ENCODE measurements around the gene JAG2.

The JAG2 gene

GRCh38 chr14:105178868-105179140 lies 10.2 kb upstream of the JAG2 start:
- Histone ChIP-seq H3K4me1 (ENCODE audit: control insufficient read depth, insufficient read depth, low read length) (peaks cover 24% of the 10 kb centered on the region), H3K4me2 (ENCODE audit: low read length) (no peak overlapping the region), H3K9me3 (replicated peaks; ENCODE audit: low read length) (no peaks in the 10 kb centered on the region), H3K27me3 (ENCODE audit: control insufficient read depth, insufficient read depth, low read length) (peaks cover 34% of the 10 kb centered on the region), H3K9ac (ENCODE audit: low read depth, low read length) (no peak overlapping the region), H3K4me3 (ENCODE audit: low read length) (no peak overlapping the region), H3K36me3 (ENCODE audit: insufficient read depth, low read length) (no peaks in the 10 kb centered on the region)

DNA sequence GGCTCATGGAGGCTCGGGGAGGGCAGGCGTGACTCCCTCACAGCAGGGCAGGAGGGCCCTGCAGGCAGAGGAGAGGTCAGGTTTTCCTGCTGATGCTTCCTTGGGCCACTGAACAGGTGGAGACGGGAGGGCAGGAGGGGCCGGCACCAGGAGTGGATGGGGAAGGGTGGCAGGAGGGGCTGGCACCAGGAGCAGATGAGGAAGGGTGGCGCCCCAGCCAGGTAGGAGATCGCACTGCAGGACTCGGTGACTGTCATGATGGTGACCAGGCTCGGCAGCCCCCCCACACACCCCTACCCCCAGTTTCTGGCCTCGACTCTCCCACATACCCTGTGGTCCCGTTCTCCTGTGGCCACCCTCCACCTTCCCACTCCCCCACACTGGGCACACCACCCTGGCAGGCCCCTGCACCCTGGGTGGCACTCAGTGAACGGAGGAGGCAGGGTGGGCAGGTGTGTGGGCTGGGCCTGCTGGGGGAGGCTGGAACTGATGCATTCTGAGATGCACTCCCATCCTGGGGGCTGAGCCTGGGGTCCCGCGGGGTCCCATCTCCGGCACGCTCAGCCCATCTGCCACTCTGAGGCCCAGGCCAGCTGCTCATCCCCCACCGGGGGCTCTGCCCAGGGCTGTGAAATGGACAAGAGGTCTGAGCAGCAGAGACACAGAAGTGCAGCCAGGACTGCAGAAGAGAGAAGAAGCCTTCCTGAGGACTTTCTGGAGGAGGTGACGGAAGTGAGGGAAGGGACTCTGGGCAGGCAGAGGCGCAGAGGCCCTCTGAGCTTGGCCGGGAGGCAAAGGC lies 9.7 kb upstream of the JAG2 start:
- Histone ChIP-seq H3K27me3 (ENCODE audit: control insufficient read depth, insufficient read depth, low read length) (peaks cover 30% of the 10 kb centered on the region), H3K9me3 (replicated peaks; ENCODE audit: low read length) (no peaks in the 10 kb centered on the region), H3K4me2 (ENCODE audit: low read length) (no peak overlapping the region), H3K4me1 (ENCODE audit: control insufficient read depth, insufficient read depth, low read length) (peaks cover 24% of the 10 kb centered on the region), H3K4me3 (ENCODE audit: low read length) (no peak overlapping the region), H3K36me3 (ENCODE audit: insufficient read depth, low read length) (no peaks in the 10 kb centered on the region), H3K9ac (ENCODE audit: low read depth, low read length) (no peak overlapping the region)

GRCh38 chr14:105177082-105177481 lies 8.5 kb upstream of the JAG2 start:
- H3K4me3 ChIP-seq (ENCODE audit: low read length): no peak overlapping the region
- H3K9ac ChIP-seq (ENCODE audit: low read depth, low read length): no peak overlapping the region
- peaks cover 24% of the 10 kb centered on the region for H3K4me1 ChIP-seq (ENCODE audit: control insufficient read depth, insufficient read depth, low read length)
- peaks cover 18% of the 10 kb centered on the region for H3K27me3 ChIP-seq (ENCODE audit: control insufficient read depth, insufficient read depth, low read length)
- peak overlapping the region; percentile 3 for H3K4me2 ChIP-seq (ENCODE audit: low read length)
- no peaks in the 10 kb centered on the region for H3K36me3 ChIP-seq (ENCODE audit: insufficient read depth, low read length)
- no peaks in the 10 kb centered on the region for H3K9me3 ChIP-seq (replicated peaks; ENCODE audit: low read length)

DNA sequence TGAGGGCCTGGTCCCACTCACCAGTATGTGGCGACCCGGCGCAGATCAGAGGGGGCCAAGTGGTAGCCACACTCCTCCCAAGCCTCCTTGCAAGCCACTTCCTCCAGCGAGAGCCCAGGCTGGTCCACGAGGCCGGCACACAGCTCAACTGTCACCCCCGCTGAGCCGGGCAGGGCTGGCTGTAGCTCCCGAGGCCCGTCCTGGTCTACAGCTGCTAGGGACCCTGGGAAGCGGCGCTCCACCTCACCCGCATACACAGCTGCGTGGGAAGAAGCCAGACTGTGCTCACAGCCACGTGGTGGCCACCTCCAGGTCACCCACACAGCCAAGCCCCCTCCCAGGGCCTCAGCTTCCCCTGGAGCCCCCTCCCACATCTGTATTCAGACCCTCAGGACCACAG lies 7.9 kb upstream of the JAG2 start:
- no peaks in the 10 kb centered on the region for H3K36me3 ChIP-seq (ENCODE audit: insufficient read depth, low read length)
- peaks cover 18% of the 10 kb centered on the region for H3K27me3 ChIP-seq (ENCODE audit: control insufficient read depth, insufficient read depth, low read length)
- H3K4me2 ChIP-seq (ENCODE audit: low read length): peak overlapping the region; percentile 26
- H3K4me3 ChIP-seq (ENCODE audit: low read length): no peak overlapping the region
- no peaks in the 10 kb centered on the region for H3K9me3 ChIP-seq (replicated peaks; ENCODE audit: low read length)
- peak overlapping the region; percentile 24 for H3K9ac ChIP-seq (ENCODE audit: low read depth, low read length)
- H3K4me1 ChIP-seq (ENCODE audit: control insufficient read depth, insufficient read depth, low read length): peaks cover 24% of the 10 kb centered on the region

GRCh38 chr14:105173901-105174894 lies 5.6 kb upstream of the JAG2 start:
- no peak overlapping the region for H3K4me2 ChIP-seq (ENCODE audit: low read length)
- peaks cover 27% of the 10 kb centered on the region for H3K27me3 ChIP-seq (ENCODE audit: control insufficient read depth, insufficient read depth, low read length)
- H3K9ac ChIP-seq (ENCODE audit: low read depth, low read length): no peak overlapping the region
- H3K36me3 ChIP-seq (ENCODE audit: insufficient read depth, low read length): no peaks in the 10 kb centered on the region
- H3K4me3 ChIP-seq (ENCODE audit: low read length): no peak overlapping the region
- peaks cover 24% of the 10 kb centered on the region for H3K4me1 ChIP-seq (ENCODE audit: control insufficient read depth, insufficient read depth, low read length)
- no peaks in the 10 kb centered on the region for H3K9me3 ChIP-seq (replicated peaks; ENCODE audit: low read length)

DNA sequence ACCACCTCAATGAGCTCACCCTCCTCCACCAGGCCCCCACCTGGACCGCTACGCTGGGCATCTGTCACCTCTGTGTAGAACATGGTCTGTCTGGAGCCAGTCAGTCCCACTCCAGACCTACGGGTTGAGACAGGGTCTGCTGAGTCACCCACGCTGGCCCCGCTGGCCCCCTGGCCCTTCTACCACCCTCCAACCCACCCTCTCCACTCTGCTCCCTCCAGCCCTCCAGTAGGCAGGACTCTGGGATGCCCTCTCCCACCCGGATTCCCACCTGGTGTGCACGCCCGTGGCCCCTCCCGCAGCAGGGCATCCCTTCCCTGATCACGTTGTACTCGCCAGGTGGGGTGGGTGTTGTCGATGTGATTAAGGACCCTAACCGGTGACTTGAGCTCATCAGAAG lies 4.6 kb upstream of the JAG2 start:
- Histone ChIP-seq H3K9ac (ENCODE audit: low read depth, low read length) (no peak overlapping the region), H3K4me3 (ENCODE audit: low read length) (no peak overlapping the region), H3K27me3 (ENCODE audit: control insufficient read depth, insufficient read depth, low read length) (peaks cover 30% of the 10 kb centered on the region), H3K36me3 (ENCODE audit: insufficient read depth, low read length) (no peaks in the 10 kb centered on the region), H3K9me3 (replicated peaks; ENCODE audit: low read length) (no peaks in the 10 kb centered on the region), H3K4me1 (ENCODE audit: control insufficient read depth, insufficient read depth, low read length) (peaks cover 24% of the 10 kb centered on the region), H3K4me2 (ENCODE audit: low read length) (no peak overlapping the region)

- Histone ChIP-seq H3K36me3 (ENCODE audit: insufficient read depth, low read length) (no peaks in the 10 kb centered on the region), H3K4me3 (ENCODE audit: low read length) (no peak overlapping the region), H3K4me2 (ENCODE audit: low read length) (no peak overlapping the region), H3K9ac (ENCODE audit: low read depth, low read length) (no peak overlapping the region), H3K4me1 (ENCODE audit: control insufficient read depth, insufficient read depth, low read length) (peaks cover 24% of the 10 kb centered on the region), H3K9me3 (replicated peaks; ENCODE audit: low read length) (no peaks in the 10 kb centered on the region), H3K27me3 (ENCODE audit: control insufficient read depth, insufficient read depth, low read length) (peaks cover 32% of the 10 kb centered on the region)
Measured at GRCh38 chr14:105172476-105172875, 3.9 kb upstream of the JAG2 start.

GRCh38 chr14:105171004-105171673 lies 2.6 kb upstream of the JAG2 start:
- Histone ChIP-seq H3K9me3 (replicated peaks; ENCODE audit: low read length) (no peaks in the 10 kb centered on the region), H3K9ac (ENCODE audit: low read depth, low read length) (no peak overlapping the region), H3K36me3 (ENCODE audit: insufficient read depth, low read length) (no peaks in the 10 kb centered on the region), H3K27me3 (ENCODE audit: control insufficient read depth, insufficient read depth, low read length) (peaks cover 38% of the 10 kb centered on the region), H3K4me3 (ENCODE audit: low read length) (no peak overlapping the region), H3K4me1 (ENCODE audit: control insufficient read depth, insufficient read depth, low read length) (peaks cover 11% of the 10 kb centered on the region), H3K4me2 (ENCODE audit: low read length) (no peak overlapping the region)

GRCh38 chr14:105169776-105170655 lies 1.4 kb upstream of the JAG2 start:
- Histone ChIP-seq H3K4me2 (ENCODE audit: low read length) (no peak overlapping the region), H3K4me1 (ENCODE audit: control insufficient read depth, insufficient read depth, low read length) (peaks cover 4% of the 10 kb centered on the region), H3K9me3 (replicated peaks; ENCODE audit: low read length) (no peaks in the 10 kb centered on the region), H3K4me3 (ENCODE audit: low read length) (no peak overlapping the region), H3K27me3 (ENCODE audit: control insufficient read depth, insufficient read depth, low read length) (peaks cover 38% of the 10 kb centered on the region), H3K36me3 (ENCODE audit: insufficient read depth, low read length) (no peaks in the 10 kb centered on the region), H3K9ac (ENCODE audit: low read depth, low read length) (no peak overlapping the region)

DNA sequence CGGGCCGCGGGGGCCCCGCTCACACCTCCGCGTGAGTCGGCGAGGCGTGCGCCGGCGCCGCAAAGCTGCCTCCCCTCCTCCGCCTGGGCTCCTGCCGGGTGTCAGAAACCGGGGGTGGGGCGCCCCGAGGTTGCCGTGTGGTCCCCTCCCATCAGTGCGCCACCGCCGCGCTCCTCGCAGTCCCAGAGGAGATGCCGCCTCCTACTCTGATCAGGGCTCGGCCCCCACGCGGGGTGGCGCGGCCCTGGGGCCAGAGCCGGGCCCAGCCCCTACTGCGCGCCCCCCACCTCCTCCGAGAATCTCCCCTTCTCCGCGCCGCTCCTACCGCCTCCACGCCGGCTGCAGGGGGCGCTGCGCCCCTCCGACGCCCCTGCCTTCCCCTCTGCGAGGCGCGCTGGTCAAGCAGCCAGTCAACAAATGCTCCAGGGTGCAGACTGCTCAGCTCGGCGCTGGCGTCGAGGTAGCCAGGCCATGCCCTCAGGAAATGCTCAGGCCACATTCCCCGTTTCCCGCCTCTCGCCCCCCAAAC lies 467 bp upstream of the JAG2 start:
- no peaks in the 10 kb centered on the region for H3K9me3 ChIP-seq (replicated peaks; ENCODE audit: low read length)
- H3K4me3 ChIP-seq (ENCODE audit: low read length): no peak overlapping the region
- H3K36me3 ChIP-seq (ENCODE audit: insufficient read depth, low read length): no peaks in the 10 kb centered on the region
- H3K4me1 ChIP-seq (ENCODE audit: control insufficient read depth, insufficient read depth, low read length): peaks cover 4% of the 10 kb centered on the region
- no peak overlapping the region for H3K9ac ChIP-seq (ENCODE audit: low read depth, low read length)
- no peak overlapping the region for H3K4me2 ChIP-seq (ENCODE audit: low read length)
- peaks cover 38% of the 10 kb centered on the region for H3K27me3 ChIP-seq (ENCODE audit: control insufficient read depth, insufficient read depth, low read length)
